ENCODE measurements around the gene NUCB1.
A peak's percentile ranks its signal among the peaks of the same experiment; 100 is the strongest.

NUCB1 gene

DNA sequence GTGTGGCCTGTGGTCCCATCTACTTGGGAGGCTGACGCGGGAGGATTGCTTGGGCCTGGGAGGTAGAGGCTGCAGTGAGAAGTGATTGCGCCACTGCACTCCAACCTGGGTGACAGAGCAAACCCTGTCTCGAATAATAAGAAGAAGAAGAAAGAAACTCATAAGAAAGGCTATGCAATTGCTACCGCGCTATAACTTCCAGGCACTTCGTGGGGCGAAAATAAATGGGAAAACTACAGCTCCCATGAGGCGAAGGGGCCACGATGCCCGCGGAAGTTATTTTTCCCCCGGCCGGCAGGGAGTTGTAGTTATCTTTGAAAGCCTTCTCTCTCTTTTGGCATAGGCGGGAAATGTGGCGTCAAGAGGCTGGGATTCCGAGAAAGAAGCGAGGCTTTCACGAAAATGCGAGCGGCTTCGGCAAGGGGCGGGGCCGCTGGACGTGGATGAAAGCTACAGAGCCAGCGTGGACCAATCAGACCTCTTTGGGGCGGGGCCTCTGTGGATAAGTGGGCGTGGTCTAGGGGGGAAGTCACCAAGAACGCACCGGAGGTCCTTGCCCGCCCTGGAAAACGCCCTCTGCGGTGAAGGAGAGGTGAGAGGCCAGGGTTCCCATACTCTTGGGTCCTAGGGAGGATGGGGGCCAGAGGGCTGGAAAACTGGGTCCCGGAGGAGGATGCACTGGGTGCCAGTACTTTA lies at the start of gene NUCB1:
NUCB1 (plus strand) TSS at position 532 of the 696 bp plus-strand sequence. CDS start 485 bp downstream, outside the sequence.
- H3K27ac ChIP-seq: peak within 1 kb of the TSS; percentile 83
- TF ChIP-seq, protein P1, sequence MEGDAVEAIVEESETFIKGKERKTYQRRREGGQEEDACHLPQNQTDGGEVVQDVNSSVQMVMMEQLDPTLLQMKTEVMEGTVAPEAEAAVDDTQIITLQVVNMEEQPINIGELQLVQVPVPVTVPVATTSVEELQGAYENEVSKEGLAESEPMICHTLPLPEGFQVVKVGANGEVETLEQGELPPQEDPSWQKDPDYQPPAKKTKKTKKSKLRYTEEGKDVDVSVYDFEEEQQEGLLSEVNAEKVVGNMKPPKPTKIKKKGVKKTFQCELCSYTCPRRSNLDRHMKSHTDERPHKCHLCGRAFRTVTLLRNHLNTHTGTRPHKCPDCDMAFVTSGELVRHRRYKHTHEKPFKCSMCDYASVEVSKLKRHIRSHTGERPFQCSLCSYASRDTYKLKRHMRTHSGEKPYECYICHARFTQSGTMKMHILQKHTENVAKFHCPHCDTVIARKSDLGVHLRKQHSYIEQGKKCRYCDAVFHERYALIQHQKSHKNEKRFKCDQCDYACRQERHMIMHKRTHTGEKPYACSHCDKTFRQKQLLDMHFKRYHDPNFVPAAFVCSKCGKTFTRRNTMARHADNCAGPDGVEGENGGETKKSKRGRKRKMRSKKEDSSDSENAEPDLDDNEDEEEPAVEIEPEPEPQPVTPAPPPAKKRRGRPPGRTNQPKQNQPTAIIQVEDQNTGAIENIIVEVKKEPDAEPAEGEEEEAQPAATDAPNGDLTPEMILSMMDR (conservative IDR thresholded peaks at IDR 0.05): peak; percentile 34

GRCh38 chr19:48852292-48852691 lies 47.8 kb upstream of the NUCB1 start:
- TF ChIP-seq, protein P1 (conservative IDR thresholded peaks at IDR 0.05): no peak
- peak overlapping the region; percentile 53 for H3K27ac ChIP-seq

DNA sequence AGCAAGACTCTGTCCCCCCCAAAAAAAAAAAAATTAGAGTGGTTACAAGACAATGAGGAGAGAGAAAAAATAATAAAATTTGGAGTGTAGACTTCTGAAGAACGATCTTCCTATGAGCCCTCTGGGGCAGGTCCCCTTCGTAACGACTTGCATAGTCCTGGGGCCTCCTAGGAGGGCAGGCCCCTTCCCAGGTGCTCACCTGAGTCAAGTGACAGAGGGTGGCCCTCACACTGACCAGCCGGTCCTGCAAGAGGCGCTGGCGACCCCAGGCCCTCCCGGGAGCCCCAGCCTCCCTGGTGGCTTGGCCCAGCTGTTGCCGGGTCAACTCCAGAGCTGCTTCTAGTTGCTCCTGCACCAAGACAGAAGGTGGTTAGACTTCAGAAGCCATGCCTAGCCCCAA lies 46.6 kb upstream of the NUCB1 start:
- TF ChIP-seq, protein P1 (conservative IDR thresholded peaks at IDR 0.05): no peak
- H3K27ac ChIP-seq: peak overlapping the region; percentile 53

DNA sequence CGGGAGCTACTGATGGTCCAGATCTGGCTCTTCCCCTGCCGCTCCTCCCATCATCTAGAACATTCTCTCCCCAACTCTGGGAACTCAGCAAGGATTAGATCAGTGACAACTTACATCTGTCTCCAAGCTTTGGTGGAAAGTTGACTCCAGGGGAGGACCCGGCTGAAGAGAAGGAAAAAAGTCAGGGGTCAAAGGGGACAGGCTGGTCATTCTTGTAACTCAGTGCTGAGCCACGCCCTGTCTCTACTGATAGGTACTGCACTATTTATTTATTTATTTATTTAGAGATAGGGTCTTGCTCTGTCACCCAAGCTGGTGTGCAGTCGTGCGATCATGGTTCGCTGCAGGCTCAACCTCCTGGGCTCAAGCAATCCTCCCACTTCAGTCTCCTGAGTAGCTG lies 46.0 kb upstream of the NUCB1 start:
- TF ChIP-seq, protein P1 (conservative IDR thresholded peaks at IDR 0.05): no peak
- H3K27ac ChIP-seq: no peak overlapping the region; the same call in 1 of the 2 replicates

DNA sequence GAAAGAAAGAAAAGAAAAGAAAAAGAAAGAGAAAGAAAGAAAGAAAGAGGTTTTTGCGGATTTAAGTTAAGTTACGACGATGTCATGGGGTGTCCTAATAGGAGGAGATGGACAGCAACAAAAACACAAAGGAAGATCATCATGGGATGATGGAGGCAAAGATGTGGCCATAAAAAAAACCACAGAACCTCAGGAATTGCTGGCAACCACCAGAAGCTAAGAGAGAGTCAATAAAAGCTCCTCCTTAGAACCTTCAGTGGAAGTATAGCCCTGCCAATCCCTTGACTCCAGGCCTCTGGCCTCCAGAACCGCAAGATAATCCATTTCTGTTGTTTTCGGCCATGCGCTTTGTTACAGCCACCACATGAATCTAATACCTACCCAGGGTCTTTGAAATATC lies 43.2 kb upstream of the NUCB1 start:
- no peak overlapping the region for H3K27ac ChIP-seq
- TF ChIP-seq, protein P1 (conservative IDR thresholded peaks at IDR 0.05): no peak

DNA sequence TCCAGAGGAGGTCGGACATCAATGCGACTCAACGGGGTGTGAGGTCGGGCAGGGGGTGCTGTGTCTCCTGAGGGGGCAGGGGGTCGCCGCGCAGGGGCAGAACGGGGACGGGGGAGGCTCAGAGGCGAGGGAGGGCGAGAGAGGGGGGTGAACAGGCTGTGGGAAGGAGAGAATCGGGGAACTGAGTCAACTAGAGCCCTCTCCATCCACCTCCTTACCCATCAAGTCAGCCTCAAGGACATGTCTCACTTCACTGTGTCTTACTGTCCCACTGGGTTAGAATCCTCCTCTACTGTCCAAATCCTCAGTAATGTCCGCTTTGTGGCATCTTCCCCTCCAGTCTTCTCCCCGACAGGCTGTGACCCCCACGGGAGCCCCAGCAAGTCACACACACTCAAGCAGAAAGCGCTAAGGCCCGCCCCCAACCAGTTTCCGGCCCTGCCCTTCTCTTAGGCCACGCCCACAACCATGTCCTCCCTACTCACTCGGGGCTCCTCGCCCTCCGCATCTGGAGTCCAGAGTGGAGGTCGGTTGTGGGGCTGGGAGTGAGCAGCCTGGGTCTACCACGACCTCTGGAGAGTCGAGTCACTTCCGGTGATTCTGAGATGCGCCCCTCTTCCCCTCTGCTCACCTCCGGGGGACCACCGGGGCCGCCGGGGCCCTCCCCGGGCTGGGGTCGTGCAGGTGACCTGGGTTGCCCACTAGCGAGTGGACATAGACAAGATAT lies 41.0 kb upstream of the NUCB1 start:
- no peak overlapping the region for H3K27ac ChIP-seq
- TF ChIP-seq, protein P1 (conservative IDR thresholded peaks at IDR 0.05): no peak

- no peak overlapping the region for H3K27ac ChIP-seq
- TF ChIP-seq, protein P1 (conservative IDR thresholded peaks at IDR 0.05): no peak
Measured at GRCh38 chr19:48859711-48860572, 40.2 kb upstream of the NUCB1 start.

All from VCaP (cell line).